Gastroesophageal sphincter (tissue), 3 donors: Measurements from ENCODE around the gene COQ10A.

Experiments
- EP300 ChIP-seq: sonication (generic); formaldehyde crosslinking; IDR thresholded peaks from one replicate; pipeline ENCODE4 v1.6.1; 2017; ENCODE audit warnings: antibody characterized with exemption, mild to moderate bottlenecking
- POLR2A ChIP-seq, 2 donors: fragments of 450-650 bp; IDR thresholded peaks; one replicate each; pipeline ENCODE4 v1.6.1; 2017; ENCODE audit warnings: antibody characterized with exemption in 2 of 2, mild to moderate bottlenecking in 2 of 2, moderate library complexity in 1 of 2
- TF ChIP-seq, protein P1 (sequence below), 4 experiments: fragments of 200-600 bp in 2 of 4; fragments of 450-650 bp in 2 of 4; sonication (generic) in 1 of 4; IDR thresholded peaks; one replicate each; pipeline ENCODE4 v1.5.1; 2017 to 2019; ENCODE audit warnings: antibody characterized with exemption in 4 of 4, mild to moderate bottlenecking in 2 of 4, moderate library complexity in 2 of 4

DNA sequence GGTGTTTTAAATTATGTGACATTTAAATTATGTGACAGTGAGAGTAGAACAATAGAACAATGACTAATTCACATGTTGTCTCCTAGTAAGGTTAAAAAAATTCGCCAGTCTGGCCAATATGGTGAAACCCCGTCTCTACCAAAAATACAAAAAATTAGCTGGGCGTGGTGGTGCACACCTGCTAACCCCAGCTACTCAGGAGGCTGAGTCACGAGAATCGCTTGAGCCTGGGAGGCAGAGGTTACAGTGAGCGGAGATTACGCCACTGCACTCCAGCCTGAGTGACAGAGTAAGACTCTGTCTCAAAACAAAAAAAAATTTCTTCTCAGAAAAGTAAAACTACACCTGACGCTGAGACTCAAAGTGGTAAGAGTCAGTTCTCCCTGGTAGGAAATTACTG, 30.7 kb downstream of the COQ10A start:
- TF ChIP-seq POLR2A (IDR thresholded peaks at IDR 0.05) (no peak), EP300 (no peak)
- TF ChIP-seq, protein P1, sequence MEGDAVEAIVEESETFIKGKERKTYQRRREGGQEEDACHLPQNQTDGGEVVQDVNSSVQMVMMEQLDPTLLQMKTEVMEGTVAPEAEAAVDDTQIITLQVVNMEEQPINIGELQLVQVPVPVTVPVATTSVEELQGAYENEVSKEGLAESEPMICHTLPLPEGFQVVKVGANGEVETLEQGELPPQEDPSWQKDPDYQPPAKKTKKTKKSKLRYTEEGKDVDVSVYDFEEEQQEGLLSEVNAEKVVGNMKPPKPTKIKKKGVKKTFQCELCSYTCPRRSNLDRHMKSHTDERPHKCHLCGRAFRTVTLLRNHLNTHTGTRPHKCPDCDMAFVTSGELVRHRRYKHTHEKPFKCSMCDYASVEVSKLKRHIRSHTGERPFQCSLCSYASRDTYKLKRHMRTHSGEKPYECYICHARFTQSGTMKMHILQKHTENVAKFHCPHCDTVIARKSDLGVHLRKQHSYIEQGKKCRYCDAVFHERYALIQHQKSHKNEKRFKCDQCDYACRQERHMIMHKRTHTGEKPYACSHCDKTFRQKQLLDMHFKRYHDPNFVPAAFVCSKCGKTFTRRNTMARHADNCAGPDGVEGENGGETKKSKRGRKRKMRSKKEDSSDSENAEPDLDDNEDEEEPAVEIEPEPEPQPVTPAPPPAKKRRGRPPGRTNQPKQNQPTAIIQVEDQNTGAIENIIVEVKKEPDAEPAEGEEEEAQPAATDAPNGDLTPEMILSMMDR (IDR thresholded peaks at IDR 0.05) = no peak
